ENCODE results near the gene MSI1. TPM values are rescaled to one million over a fixed set of nuclear protein-coding genes. Genes with fewer than 3 reads are reported as not detected.
A peak's percentile ranks its signal among the peaks of the same experiment; 100 is the strongest.

Gene MSI1
- total and polyA plus RNA-seq, 2 of the 13 experiments (the other 11 are each of a cell fraction or from before 2014, with no cell fraction given): 0.09 to 0.46 TPM

- TF ChIP-seq, protein P1, sequence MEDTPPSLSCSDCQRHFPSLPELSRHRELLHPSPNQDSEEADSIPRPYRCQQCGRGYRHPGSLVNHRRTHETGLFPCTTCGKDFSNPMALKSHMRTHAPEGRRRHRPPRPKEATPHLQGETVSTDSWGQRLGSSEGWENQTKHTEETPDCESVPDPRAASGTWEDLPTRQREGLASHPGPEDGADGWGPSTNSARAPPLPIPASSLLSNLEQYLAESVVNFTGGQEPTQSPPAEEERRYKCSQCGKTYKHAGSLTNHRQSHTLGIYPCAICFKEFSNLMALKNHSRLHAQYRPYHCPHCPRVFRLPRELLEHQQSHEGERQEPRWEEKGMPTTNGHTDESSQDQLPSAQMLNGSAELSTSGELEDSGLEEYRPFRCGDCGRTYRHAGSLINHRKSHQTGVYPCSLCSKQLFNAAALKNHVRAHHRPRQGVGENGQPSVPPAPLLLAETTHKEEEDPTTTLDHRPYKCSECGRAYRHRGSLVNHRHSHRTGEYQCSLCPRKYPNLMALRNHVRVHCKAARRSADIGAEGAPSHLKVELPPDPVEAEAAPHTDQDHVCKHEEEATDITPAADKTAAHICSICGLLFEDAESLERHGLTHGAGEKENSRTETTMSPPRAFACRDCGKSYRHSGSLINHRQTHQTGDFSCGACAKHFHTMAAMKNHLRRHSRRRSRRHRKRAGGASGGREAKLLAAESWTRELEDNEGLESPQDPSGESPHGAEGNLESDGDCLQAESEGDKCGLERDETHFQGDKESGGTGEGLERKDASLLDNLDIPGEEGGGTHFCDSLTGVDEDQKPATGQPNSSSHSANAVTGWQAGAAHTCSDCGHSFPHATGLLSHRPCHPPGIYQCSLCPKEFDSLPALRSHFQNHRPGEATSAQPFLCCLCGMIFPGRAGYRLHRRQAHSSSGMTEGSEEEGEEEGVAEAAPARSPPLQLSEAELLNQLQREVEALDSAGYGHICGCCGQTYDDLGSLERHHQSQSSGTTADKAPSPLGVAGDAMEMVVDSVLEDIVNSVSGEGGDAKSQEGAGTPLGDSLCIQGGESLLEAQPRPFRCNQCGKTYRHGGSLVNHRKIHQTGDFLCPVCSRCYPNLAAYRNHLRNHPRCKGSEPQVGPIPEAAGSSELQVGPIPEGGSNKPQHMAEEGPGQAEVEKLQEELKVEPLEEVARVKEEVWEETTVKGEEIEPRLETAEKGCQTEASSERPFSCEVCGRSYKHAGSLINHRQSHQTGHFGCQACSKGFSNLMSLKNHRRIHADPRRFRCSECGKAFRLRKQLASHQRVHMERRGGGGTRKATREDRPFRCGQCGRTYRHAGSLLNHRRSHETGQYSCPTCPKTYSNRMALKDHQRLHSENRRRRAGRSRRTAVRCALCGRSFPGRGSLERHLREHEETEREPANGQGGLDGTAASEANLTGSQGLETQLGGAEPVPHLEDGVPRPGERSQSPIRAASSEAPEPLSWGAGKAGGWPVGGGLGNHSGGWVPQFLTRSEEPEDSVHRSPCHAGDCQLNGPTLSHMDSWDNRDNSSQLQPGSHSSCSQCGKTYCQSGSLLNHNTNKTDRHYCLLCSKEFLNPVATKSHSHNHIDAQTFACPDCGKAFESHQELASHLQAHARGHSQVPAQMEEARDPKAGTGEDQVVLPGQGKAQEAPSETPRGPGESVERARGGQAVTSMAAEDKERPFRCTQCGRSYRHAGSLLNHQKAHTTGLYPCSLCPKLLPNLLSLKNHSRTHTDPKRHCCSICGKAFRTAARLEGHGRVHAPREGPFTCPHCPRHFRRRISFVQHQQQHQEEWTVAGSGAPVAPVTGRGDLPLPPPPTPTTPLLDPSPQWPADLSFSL (CRISPR knock-in tag; IDR thresholded peaks at IDR 0.05): no peak
- TF ChIP-seq NFATC3 (CRISPR knock-in tag; IDR thresholded peaks at IDR 0.05) (no peak), HMGXB4 (CRISPR knock-in tag; IDR thresholded peaks at IDR 0.05; ENCODE audit: borderline replicate concordance in 1 of 2, low read depth in 1 of 2) (peak in 1 of 2 experiments; percentile 41; a peak in 1 of 4 replicates), ZNF766 (CRISPR knock-in tag; IDR thresholded peaks at IDR 0.05; ENCODE audit: borderline replicate concordance) (no peak), REXO4 (CRISPR knock-in tag; IDR thresholded peaks at IDR 0.05; ENCODE audit: borderline replicate concordance) (no peak), MAFF (IDR thresholded peaks at IDR 0.05; ENCODE audit: low read depth, low read length) (no peak), HOMEZ (CRISPR knock-in tag; IDR thresholded peaks at IDR 0.05; ENCODE audit: low read depth) (no peak), TEAD3 (CRISPR knock-in tag; optimal IDR thresholded peaks at IDR 0.05; ENCODE audit: borderline replicate concordance) (peak; percentile 70), SAFB2 (CRISPR knock-in tag; IDR thresholded peaks at IDR 0.05; ENCODE audit: borderline replicate concordance, low read depth) (peak; percentile 21; the same call in 1 of the 2 replicates), POLR2AphosphoS5 (IDR thresholded peaks at IDR 0.05; ENCODE audit: low read depth, low read length) (peak; percentile 30; the same call in 1 of the 2 replicates), NFE2 (CRISPR knock-in tag; IDR thresholded peaks at IDR 0.05) (no peak), MNT (IDR thresholded peaks at IDR 0.05) (no peak)
- TF ChIP-seq, protein P2, sequence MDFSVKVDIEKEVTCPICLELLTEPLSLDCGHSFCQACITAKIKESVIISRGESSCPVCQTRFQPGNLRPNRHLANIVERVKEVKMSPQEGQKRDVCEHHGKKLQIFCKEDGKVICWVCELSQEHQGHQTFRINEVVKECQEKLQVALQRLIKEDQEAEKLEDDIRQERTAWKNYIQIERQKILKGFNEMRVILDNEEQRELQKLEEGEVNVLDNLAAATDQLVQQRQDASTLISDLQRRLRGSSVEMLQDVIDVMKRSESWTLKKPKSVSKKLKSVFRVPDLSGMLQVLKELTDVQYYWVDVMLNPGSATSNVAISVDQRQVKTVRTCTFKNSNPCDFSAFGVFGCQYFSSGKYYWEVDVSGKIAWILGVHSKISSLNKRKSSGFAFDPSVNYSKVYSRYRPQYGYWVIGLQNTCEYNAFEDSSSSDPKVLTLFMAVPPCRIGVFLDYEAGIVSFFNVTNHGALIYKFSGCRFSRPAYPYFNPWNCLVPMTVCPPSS (IDR thresholded peaks at IDR 0.05): no peak
These were observed 47.4 kb downstream of the MSI1 start (continued) for GRCh38 chr12:120321382-120322202.
